H9 (cell line): ENCODE data around the gene PAM. TPM values are rescaled to one million over a fixed set of nuclear protein-coding genes. Genes with fewer than 3 reads are reported as not detected.

Experiments used
- DNase-seq: peaks from one replicate; pipeline ENCODE4 v3.0.0-alpha.2; 2017
- H2AFZ ChIP-seq: one replicate; pipeline ENCODE4 v1.6.1; 2013; ENCODE audit warnings: mild to moderate bottlenecking, low read length, control low read depth, moderate library complexity
- H2AK5ac ChIP-seq: 2 replicates; pipeline ENCODE4 v1.6.1; 2013; ENCODE audit warnings: low read length, control low read depth, mixed read lengths; ENCODE audit not compliant: insufficient read length
- H2BK120ac ChIP-seq: one replicate; pipeline ENCODE4 v1.6.1; 2013; ENCODE audit warnings: low read depth, mild to moderate bottlenecking, low read length, control low read depth, inconsistent platforms; ENCODE audit not compliant: poor library complexity, severe bottlenecking
- H2BK12ac ChIP-seq: 2 replicates; pipeline ENCODE4 v1.6.1; 2013; ENCODE audit warnings: low read length, control low read depth, mixed read lengths, low read depth; ENCODE audit not compliant: insufficient read length
- H2BK15ac ChIP-seq: 2 replicates; pipeline ENCODE4 v1.6.1; 2013; ENCODE audit warnings: low read depth, low read length, control low read depth
- H2BK20ac ChIP-seq: one replicate; pipeline ENCODE4 v1.6.1; 2013; ENCODE audit warnings: low read depth, mild to moderate bottlenecking, low read length, control low read depth, inconsistent platforms; ENCODE audit not compliant: poor library complexity, severe bottlenecking
- H2BK5ac ChIP-seq: 2 replicates; pipeline ENCODE4 v1.6.1; 2013; ENCODE audit warnings: low read length, control low read depth, mixed read lengths; ENCODE audit not compliant: insufficient read length
- H3K14ac ChIP-seq: 2 replicates; pipeline ENCODE4 v1.6.1; 2013; ENCODE audit warnings: low read length, control low read depth; ENCODE audit not compliant: insufficient read depth
- H3K18ac ChIP-seq: 2 replicates; pipeline ENCODE4 v1.6.1; 2013; ENCODE audit warnings: low read depth, mild to moderate bottlenecking, mixed read lengths, low read length, control low read depth; ENCODE audit not compliant: insufficient read length
- H3K23ac ChIP-seq: 2 replicates; pipeline ENCODE4 v1.6.1; 2013; ENCODE audit warnings: low read length, control low read depth, mixed read lengths, low read depth; ENCODE audit not compliant: insufficient read length
- H3K23me2 ChIP-seq: 2 replicates; pipeline ENCODE4 v1.6.1; 2013; ENCODE audit warnings: low read depth, mild to moderate bottlenecking, mixed read lengths, low read length, control low read depth; ENCODE audit not compliant: insufficient read length, poor library complexity, severe bottlenecking
- H3K27ac ChIP-seq: 2 replicates; pipeline ENCODE4 v1.5.1; 2013; ENCODE audit warnings: low read length, control low read depth, mixed read lengths, low read depth; ENCODE audit not compliant: insufficient read length
- H3K27me3 ChIP-seq: 2 replicates; pipeline ENCODE4 v1.6.1; 2013; ENCODE audit warnings: low read length, control low read depth, inconsistent platforms; ENCODE audit not compliant: insufficient read depth
- H3K4ac ChIP-seq: 2 replicates; pipeline ENCODE4 v1.6.1; 2013; ENCODE audit warnings: low read depth, mild to moderate bottlenecking, control low read depth, inconsistent platforms, low read length, moderate library complexity
- H3K4me1 ChIP-seq: 2 replicates; pipeline ENCODE4 v1.6.1; 2013; ENCODE audit warnings: low read length, control low read depth, inconsistent platforms; ENCODE audit not compliant: insufficient read depth
- H3K4me2 ChIP-seq: 2 replicates; pipeline ENCODE4 v1.6.1; 2013; ENCODE audit warnings: low read length, control low read depth, mixed read lengths; ENCODE audit not compliant: insufficient read length, insufficient read depth
- H3K56ac ChIP-seq: 2 replicates; pipeline ENCODE4 v1.6.1; 2013; ENCODE audit warnings: low read depth, mild to moderate bottlenecking, mixed read lengths, low read length, control low read depth; ENCODE audit not compliant: insufficient read length
- H3K79me1 ChIP-seq: 2 replicates; pipeline ENCODE4 v1.6.1; 2013; ENCODE audit warnings: low read depth, mild to moderate bottlenecking, moderate library complexity, low read length, control low read depth, inconsistent platforms; ENCODE audit not compliant: insufficient read depth, poor library complexity, severe bottlenecking
- H3K79me2 ChIP-seq: 2 replicates; pipeline ENCODE4 v1.6.1; 2013; ENCODE audit warnings: low read length, control low read depth, inconsistent platforms; ENCODE audit not compliant: insufficient read depth
- H3K9ac ChIP-seq: 2 replicates; pipeline ENCODE4 v1.6.1; 2013; ENCODE audit warnings: low read length, control low read depth, mixed read lengths; ENCODE audit not compliant: insufficient read length; ENCODE audit errors: extremely low read depth
- H3K9me3 ChIP-seq: one replicate; pipeline ENCODE4 v1.6.1; 2013; ENCODE audit warnings: low read depth, low read length, inconsistent platforms; ENCODE audit not compliant: control insufficient read depth
- H3T11ph ChIP-seq: one replicate; pipeline ENCODE4 v1.6.1; 2013; ENCODE audit warnings: mild to moderate bottlenecking, low read length, control low read depth, inconsistent platforms
- H4K20me1 ChIP-seq: one replicate; pipeline ENCODE4 v1.6.1; 2013; ENCODE audit not compliant: control insufficient read depth, insufficient read length, insufficient read depth
- H4K5ac ChIP-seq: 2 replicates; pipeline ENCODE4 v1.6.1; 2013; ENCODE audit warnings: low read depth, mild to moderate bottlenecking, mixed read lengths, low read length, control low read depth; ENCODE audit not compliant: insufficient read length
- H4K8ac ChIP-seq: replicated peaks from 2 replicates; pipeline ENCODE4 v1.6.1; 2013; ENCODE audit warnings: low read length, control low read depth, mixed read lengths, low read depth; ENCODE audit not compliant: insufficient read length
- H4K91ac ChIP-seq: 2 replicates; pipeline ENCODE4 v1.6.1; 2013; ENCODE audit warnings: low read depth, mild to moderate bottlenecking, moderate library complexity, mixed read lengths, low read length, control low read depth; ENCODE audit not compliant: insufficient read length
- H3K27ac Mint-ChIP-seq, 3 experiments: 2 replicates in 2 of 3; 3 replicates in 1 of 3; pipeline ENCODE4 v1.8.0; 2020 to 2021; ENCODE audit warnings: mixed read lengths in 3 of 3, mild to moderate bottlenecking in 1 of 3, moderate library complexity in 1 of 3
- H3K27me3 Mint-ChIP-seq: 2 replicates; pipeline ENCODE4 v1.8.0; 2021; ENCODE audit warnings: low read depth, mild to moderate bottlenecking, moderate library complexity, mixed read lengths
- H3K36me3 Mint-ChIP-seq, 3 experiments: 2 replicates in 2 of 3; 3 replicates in 1 of 3; pipeline ENCODE4 v1.8.0; 2020 to 2021; ENCODE audit warnings: low read depth in 3 of 3, mixed read lengths in 3 of 3; ENCODE audit not compliant: insufficient read depth in 1 of 3
- H3K4me1 Mint-ChIP-seq, 2 experiments: 2 replicates each; pipeline ENCODE4 v1.8.0; 2020; ENCODE audit warnings: mixed read lengths in 2 of 2
- H3K4me3 Mint-ChIP-seq, 2 experiments: 2 replicates in 1 of 2; 3 replicates in 1 of 2; pipeline ENCODE4 v1.8.0; 2020 to 2021; ENCODE audit warnings: mild to moderate bottlenecking in 2 of 2, mixed read lengths in 2 of 2, moderate library complexity in 1 of 2
- H3K9me3 Mint-ChIP-seq, 2 experiments: 2 replicates in 1 of 2; 3 replicates in 1 of 2; pipeline ENCODE4 v1.8.0; 2020; ENCODE audit warnings: mild to moderate bottlenecking in 2 of 2, mixed read lengths in 2 of 2, moderate library complexity in 1 of 2
- CTCF ChIP-seq: fragments of 200-600 bp; sonication (generic); conservative IDR thresholded peaks from 3 replicates; pipeline ENCODE4 v1.8.0; 2021; ENCODE audit warnings: antibody characterized with exemption, mild to moderate bottlenecking
- WGBS: extraction: QIAGEN DNeasy Blood & Tissue Kit; methylation state at CpG from one replicate; pipeline ENCODE4 v1.1.7; 2013; ENCODE audit warnings: missing lambda C conversion rate, low lambda C conversion rate, mixed read lengths; ENCODE audit not compliant: insufficient read length; ENCODE audit errors: extremely low coverage; 5-methylcytosine and 5-hydroxymethylcytosine counted together
- total RNA-seq: library from RNA; stranded (reverse); gene quantifications from 2 replicates; pipeline ENCODE4 v1.2.1, GENCODE V29; 2021

Gene PAM
- total RNA-seq, 1 experiment from 2014 or later, result 31.5 TPM

GRCh38 chr5:102865171-102865509, 110.0 kb downstream of the PAM start:
- Mint-ChIP-seq H3K9me3 (no peaks in the 10 kb centered on the region), H3K27me3 (no peaks in the 10 kb centered on the region), H3K27ac (peak overlapping the region; percentile 93 to 98 (median 95)), H3K36me3 (peaks cover 0 to 5% (median under 1%) of the 10 kb centered on the region in 3 experiments; a peak in 2 of 7 replicates), H3K4me1 (peaks cover 34 to 39% of the 10 kb centered on the region in 2 experiments), H3K4me3 (peak overlapping the region; percentile 65 to 79)
- Histone ChIP-seq H3K79me1 (no peaks in the 10 kb centered on the region), H3K27me3 (no peaks in the 10 kb centered on the region; the same call in 1 of the 2 replicates), H2AK5ac (no peak overlapping the region), H2BK120ac (no peak overlapping the region), H3K56ac (no peak overlapping the region), H4K20me1 (no peaks in the 10 kb centered on the region), H3K4ac (no peak overlapping the region), H3K27ac (peak overlapping the region; percentile 53), H3K79me2 (no peaks in the 10 kb centered on the region), H3K18ac (no peak overlapping the region), H3K4me2 (peak overlapping the region; percentile 61), H2AFZ (no peak overlapping the region), H2BK5ac (no peak overlapping the region), H4K5ac (no peak overlapping the region), H4K8ac (no peak overlapping the region), H3K23ac (no peak overlapping the region), H3K4me1 (peaks cover 3% of the 10 kb centered on the region; the same call in 1 of the 2 replicates), H4K91ac (no peak overlapping the region), H3K23me2 (peaks cover 13% of the 10 kb centered on the region), H3K9ac (peak overlapping the region; percentile 55), H3K14ac (peak overlapping the region; percentile 28; the same call in 1 of the 2 replicates), H2BK20ac (no peak overlapping the region), H3T11ph (no peak overlapping the region), H2BK12ac (no peak overlapping the region), H2BK15ac (no peak overlapping the region), H3K9me3 (no peaks in the 10 kb centered on the region)
- no peak for DNase-seq
- no peak for TF ChIP-seq CTCF
- WGBS, result no CpG with 5 or more reads among the region's 3 CpGs
